ENCODE measurements around the gene RGMB. TPM values are rescaled to one million over a fixed set of nuclear protein-coding genes. Genes with fewer than 3 reads are reported as not detected.
"Not testable (repeated sequence)": the region's sequence is repeated elsewhere in the genome, so short reads cannot be mapped to it uniquely, and the experiment has no call there.

The RGMB gene
- polyA plus RNA-seq, 6 donors from 2014 or later: 3.8 to 8.6 (median 4.6) TPM

DNA sequence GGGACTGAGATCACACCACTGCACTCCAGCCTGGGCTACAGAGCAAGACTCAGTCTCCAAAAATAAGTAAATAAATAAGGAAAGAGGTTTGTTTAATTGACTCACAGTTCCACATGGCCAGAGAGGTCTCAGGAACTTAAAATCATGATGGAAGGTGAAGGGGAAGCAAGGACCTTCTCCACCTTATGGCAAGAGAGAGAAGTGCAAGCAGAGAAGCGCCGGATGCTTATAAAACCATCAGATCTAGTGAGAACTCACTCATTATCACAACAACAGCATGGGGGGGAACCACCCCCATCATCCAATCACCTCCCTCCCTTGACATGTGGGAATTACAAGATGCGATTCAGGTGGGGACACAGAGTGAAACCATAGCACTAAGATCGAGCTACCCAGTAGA is 22.8 kb upstream of the RGMB start:
- Mint-ChIP-seq H3K4me3 (no peak overlapping the region), H3K36me3 (peaks cover 0 to 8% of the 10 kb centered on the region in 2 donors), H3K9me3 (peaks cover 5 to 20% (median 8%) of the 10 kb centered on the region in 7 donors), H3K4me1 (no peaks in the 10 kb centered on the region), H3K27me3 (peaks cover 8 to 49% (median 43%) of the 10 kb centered on the region in 3 donors), H3K27ac (no peak overlapping the region)
- ATAC-seq (ENCODE audit: low read depth in 2 of 2): peak; percentile 28 to 33
- DNase-seq: no peak

DNA sequence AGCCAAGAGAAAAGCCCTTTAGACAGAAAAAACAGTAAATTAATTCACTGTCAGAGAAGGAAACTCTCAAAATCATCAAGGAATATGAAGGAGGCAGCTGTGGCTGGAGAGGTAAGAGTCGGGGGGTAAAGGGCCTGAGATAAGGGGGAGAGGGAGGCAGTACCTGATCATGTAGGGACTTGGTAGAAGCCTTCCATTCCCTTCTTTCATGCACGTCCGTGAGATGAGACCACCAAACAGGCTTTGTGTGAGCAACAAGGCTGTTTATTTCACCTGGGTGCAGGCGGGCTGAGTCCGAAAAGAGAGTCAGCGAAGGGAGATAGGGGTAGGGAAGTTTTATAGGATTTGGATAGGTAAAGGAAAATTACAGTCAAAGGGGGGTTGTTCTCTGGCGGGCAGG is 21.1 kb upstream of the RGMB start:
- DNase-seq; ATAC-seq (ENCODE audit: low read depth in 2 of 2); H3K36me3 Mint-ChIP-seq; H3K27ac Mint-ChIP-seq; H3K4me3 Mint-ChIP-seq; H3K4me1 Mint-ChIP-seq: not testable (repeated sequence)
- Mint-ChIP-seq H3K9me3 (peaks cover 4 to 18% (median 9%) of the 10 kb centered on the region in 7 donors), H3K27me3 (peaks cover 12 to 57% (median 40%) of the 10 kb centered on the region in 3 donors)

DNA sequence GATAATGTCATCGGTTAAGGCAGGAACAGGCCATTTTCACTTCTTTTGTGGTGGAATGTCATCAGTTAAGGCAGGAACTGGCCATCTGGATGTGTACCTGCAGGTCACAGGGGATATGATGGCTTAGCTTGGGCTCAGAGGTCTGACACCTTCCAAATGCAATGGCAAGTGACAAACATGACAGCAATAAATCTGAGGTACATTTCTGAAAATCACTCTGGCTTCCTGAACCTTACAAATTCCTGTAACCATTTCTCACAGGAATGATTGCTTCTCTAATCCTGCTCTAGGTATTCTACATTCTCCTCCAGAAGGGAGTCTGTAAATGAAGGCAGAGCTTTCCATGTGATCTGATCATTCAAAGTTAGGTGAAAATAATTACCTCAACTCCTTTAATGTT is 20.7 kb upstream of the RGMB start:
- not testable (repeated sequence) for H3K36me3 Mint-ChIP-seq; ATAC-seq (ENCODE audit: low read depth in 2 of 2); H3K4me3 Mint-ChIP-seq; H3K4me1 Mint-ChIP-seq; DNase-seq; H3K27ac Mint-ChIP-seq
- Mint-ChIP-seq H3K9me3 (peaks cover 5 to 18% (median 8%) of the 10 kb centered on the region in 7 donors), H3K27me3 (peaks cover 16 to 59% (median 45%) of the 10 kb centered on the region in 3 donors)

DNA sequence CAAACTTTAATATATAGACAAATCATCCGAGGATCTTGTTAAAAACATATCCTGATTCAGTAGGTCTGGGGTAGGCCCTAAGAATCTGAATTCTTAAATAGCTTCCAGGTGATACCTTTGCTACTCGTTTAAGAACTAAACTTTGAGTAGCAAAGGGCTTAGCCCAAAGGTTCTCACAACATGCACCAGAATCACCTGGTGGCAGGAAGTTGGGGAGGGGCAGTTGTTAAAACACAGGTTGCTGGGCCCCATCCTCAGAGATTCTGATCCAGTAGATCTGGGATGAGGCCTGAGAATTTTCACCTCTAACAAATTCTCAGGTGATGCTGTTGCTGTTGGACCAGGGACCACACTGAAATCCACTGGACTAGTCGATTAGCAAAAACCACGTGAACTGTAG is 20.0 kb upstream of the RGMB start:
- Mint-ChIP-seq H3K9me3 (peaks cover 3 to 12% (median 5%) of the 10 kb centered on the region in 7 donors), H3K4me1 (no peaks in the 10 kb centered on the region), H3K4me3 (no peak overlapping the region), H3K27ac (no peak overlapping the region), H3K36me3 (peaks cover 5 to 7% of the 10 kb centered on the region in 2 donors), H3K27me3 (peaks cover 19 to 56% (median 51%) of the 10 kb centered on the region in 3 donors)
- no peak for DNase-seq
- no peak for ATAC-seq (ENCODE audit: low read depth in 2 of 2)

DNA sequence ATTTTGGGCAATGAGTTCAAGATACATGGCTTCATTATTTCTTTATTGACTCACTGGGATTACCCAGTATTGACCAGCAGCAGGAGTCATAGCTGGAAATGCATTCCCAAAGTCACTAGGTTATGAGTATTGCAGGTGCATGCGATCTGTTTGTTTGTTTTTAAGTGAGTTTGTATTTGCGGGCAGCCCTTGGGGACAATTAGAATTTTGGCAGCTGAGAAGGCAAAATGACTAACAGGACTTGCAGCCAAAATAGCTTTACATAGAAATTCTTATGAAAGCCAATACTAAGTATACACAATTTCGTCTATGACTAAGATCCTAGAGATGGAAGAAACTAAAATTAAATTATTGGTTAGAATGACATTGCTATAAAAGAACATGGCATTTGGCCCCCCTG is 18.1 kb upstream of the RGMB start:
- H3K4me3 Mint-ChIP-seq: no peak overlapping the region
- peaks cover 5 to 7% of the 10 kb centered on the region in 2 donors for H3K36me3 Mint-ChIP-seq
- no peaks in the 10 kb centered on the region for H3K4me1 Mint-ChIP-seq
- no peak overlapping the region for H3K27ac Mint-ChIP-seq
- DNase-seq: no peak
- H3K27me3 Mint-ChIP-seq: peaks cover 25 to 57% (median 44%) of the 10 kb centered on the region in 3 donors
- no peak for ATAC-seq (ENCODE audit: low read depth in 2 of 2)
- H3K9me3 Mint-ChIP-seq: peaks cover 3 to 12% (median 5%) of the 10 kb centered on the region in 7 donors

DNA sequence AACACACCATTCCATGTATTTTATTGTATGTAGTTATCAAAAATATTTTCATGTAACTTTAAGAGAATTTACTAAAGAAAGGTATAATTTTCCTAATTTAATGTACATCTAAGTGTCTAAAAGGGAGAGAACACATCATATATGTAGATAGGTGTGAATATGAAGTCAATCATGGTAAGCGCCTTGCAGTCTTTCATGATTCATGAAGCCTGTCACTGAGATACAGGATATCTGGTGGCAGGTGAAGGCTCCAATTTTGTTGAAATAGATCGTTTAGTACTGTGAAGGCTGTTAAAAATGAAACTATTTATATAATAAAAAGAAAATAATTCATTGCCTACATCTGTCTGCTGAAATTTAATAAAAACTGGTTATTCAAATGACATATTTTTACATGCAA is 15.5 kb upstream of the RGMB start:
- H3K36me3 Mint-ChIP-seq: peaks cover 5 to 7% of the 10 kb centered on the region in 2 donors
- no peak overlapping the region for H3K4me3 Mint-ChIP-seq
- H3K9me3 Mint-ChIP-seq: peaks cover 4 to 12% (median 8%) of the 10 kb centered on the region in 7 donors
- no peak overlapping the region for H3K27ac Mint-ChIP-seq
- ATAC-seq (ENCODE audit: low read depth in 2 of 2): no peak
- no peaks in the 10 kb centered on the region for H3K4me1 Mint-ChIP-seq
- no peak for DNase-seq
- peaks cover 38 to 61% (median 47%) of the 10 kb centered on the region in 3 donors for H3K27me3 Mint-ChIP-seq

DNA sequence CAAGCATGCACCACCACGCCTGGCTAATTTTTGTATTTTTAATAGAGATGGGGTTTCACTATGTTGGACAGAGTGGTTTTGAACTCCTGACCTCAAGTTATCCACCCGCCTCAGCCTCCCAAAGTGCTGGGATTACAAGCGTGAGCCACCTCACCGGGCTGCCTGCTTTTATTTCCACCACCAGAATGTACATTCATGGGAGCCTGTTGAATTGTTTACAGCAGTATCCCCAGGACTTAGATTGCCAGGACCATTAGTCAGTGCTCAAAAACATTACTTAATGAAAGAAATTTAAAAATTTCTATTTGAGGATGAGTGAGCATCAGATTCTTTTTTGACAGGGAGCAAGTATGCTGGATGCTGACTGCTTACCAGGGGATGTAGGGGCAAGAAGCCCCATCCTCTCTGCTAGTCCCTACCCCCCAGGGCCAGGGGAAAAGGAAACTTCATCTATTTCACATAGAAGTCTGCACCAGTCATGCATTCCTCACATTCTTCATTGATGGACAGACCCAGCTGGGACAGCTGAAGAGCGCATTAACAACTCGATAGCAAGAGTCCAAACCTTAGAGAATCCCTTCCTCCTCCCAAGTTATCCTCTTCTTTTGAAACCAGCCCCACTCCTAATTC is 10.3 kb upstream of the RGMB start:
- DNase-seq (no peak), ATAC-seq (ENCODE audit: low read depth in 2 of 2) (no peak)
- no peak overlapping the region for H3K27ac Mint-ChIP-seq
- peaks cover 51 to 81% (median 62%) of the 10 kb centered on the region in 3 donors for H3K27me3 Mint-ChIP-seq
- H3K4me1 Mint-ChIP-seq: peaks cover 3 to 9% (median 3%) of the 10 kb centered on the region in 3 donors
- H3K4me3 Mint-ChIP-seq: no peak overlapping the region
- H3K36me3 Mint-ChIP-seq: no peaks in the 10 kb centered on the region
- H3K9me3 Mint-ChIP-seq: peaks cover 0 to 7% (median 0%) of the 10 kb centered on the region in 7 donors

DNA sequence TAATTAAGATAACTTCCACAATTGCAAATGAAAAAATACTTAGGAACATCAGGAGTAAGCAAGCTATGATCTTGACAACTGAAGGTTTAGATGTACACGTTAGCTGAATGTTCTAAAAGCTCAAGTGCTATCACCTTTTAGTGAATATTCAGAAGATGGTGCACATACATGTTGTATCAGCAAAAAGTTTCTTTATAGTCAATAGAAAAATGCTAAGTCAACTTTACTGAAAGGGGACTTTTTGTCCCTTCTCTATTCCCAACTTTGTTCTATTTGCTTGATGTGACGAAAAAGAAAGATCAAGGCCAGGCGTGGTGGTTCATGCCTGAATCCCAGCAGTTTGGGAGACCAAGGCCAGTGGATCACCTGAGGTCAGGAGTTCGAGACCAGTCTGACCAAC is 7.6 kb upstream of the RGMB start:
- Mint-ChIP-seq H3K4me3 (no peak overlapping the region), H3K27ac (no peak overlapping the region), H3K36me3 (no peaks in the 10 kb centered on the region), H3K27me3 (peaks cover 52 to 79% (median 61%) of the 10 kb centered on the region in 3 donors), H3K9me3 (peaks cover 0 to 7% (median 0%) of the 10 kb centered on the region in 7 donors), H3K4me1 (peaks cover 20 to 30% (median 20%) of the 10 kb centered on the region in 3 donors)
- no peak for ATAC-seq (ENCODE audit: low read depth in 2 of 2)
- DNase-seq: no peak

DNA sequence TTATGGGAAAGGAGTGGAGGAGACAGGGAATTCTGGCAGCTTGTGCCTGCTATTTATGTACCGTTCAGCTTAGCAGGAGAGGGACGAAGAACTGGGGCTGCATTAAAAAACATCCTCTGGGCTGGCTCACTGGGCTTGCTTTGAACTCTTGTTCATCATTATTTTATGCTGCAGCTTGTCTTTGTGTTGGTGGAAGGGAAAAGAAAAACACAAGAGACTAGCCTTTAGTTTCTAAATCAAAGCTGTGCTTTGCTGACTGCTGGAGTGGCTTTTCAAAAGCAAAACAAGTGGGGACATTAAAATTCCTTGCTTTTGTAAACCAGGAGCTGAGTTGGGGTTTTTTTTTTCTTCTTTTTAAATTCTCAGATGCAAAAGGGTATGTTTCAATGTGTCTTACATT is 5.9 kb upstream of the RGMB start:
- no peak for ATAC-seq (ENCODE audit: low read depth in 2 of 2)
- Mint-ChIP-seq H3K27ac (no peak overlapping the region), H3K9me3 (peaks cover 0 to under 1% (median 0%) of the 10 kb centered on the region in 7 donors), H3K4me3 (peak overlapping the region in 6 of 8 donors; percentile 18 to 97 (median 70)), H3K27me3 (peaks cover 39 to 62% (median 43%) of the 10 kb centered on the region in 3 donors), H3K4me1 (peaks cover 34 to 45% (median 37%) of the 10 kb centered on the region in 3 donors), H3K36me3 (no peaks in the 10 kb centered on the region)
- DNase-seq: no peak

DNA sequence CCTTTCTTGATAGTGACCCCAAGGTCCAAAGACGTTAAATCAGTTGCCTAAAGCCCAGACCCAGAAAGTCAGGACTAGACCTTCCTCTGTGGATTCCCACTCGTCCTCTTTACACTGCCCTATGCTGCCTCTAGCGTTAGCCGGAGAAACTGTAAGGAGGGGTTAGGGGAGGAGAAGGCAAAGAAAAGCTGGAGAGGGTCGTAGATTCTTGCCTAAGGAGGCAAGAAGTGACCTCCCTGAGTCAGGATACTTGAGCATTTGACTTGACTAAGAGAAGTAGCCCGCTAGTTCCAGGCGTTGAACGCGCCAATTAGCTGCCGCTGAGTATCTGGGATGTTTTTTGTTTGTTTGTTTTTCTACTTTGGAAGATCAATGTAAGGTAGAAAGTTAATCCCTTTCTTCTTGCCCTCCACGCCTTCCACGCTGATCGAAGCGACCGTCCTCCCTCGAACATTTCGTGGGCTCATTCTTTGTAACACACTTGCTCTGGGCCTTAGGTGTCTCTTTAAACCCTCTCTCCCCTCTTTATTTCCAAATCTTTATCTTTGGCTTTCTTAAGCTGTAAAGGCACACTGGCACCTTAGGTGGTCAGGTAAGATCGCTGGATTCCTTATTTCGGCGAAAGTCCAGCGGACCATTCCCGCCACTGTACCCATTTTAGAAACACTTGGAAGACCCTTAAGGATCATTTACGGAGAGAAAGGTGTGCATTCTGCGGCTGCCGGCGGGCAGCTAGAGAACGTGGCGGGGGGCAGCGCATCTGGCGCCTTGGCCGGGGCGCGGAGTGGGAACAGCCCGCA is 5.1 kb upstream of the RGMB start:
- no peaks in the 10 kb centered on the region for H3K36me3 Mint-ChIP-seq
- peak; percentile 39 for DNase-seq
- H3K27me3 Mint-ChIP-seq: peaks cover 35 to 56% (median 36%) of the 10 kb centered on the region in 3 donors
- H3K9me3 Mint-ChIP-seq: no peaks in the 10 kb centered on the region
- H3K4me3 Mint-ChIP-seq: peak overlapping the region; percentile 88 to 99 (median 96)
- peaks cover 42 to 52% (median 44%) of the 10 kb centered on the region in 3 donors for H3K4me1 Mint-ChIP-seq
- H3K27ac Mint-ChIP-seq: peak overlapping the region in 2 of 6 donors; percentile 15 to 81
- ATAC-seq (ENCODE audit: low read depth in 2 of 2): no peak

DNA sequence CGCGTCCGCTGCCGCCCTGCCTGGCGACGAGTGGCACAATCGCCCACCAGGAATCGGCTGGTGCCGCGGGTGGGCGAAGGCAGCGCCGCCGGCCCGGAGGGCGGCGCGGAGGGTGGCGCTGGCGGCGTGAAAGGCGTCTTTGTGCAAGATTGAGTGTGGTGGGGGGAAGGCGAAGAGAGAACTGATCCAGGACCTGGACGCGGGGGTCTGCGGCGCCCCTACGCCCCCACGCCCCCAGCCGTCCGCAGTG is 4.6 kb upstream of the RGMB start:
- H3K4me3 Mint-ChIP-seq: peak overlapping the region; percentile 88 to 99 (median 96)
- DNase-seq (peak; percentile 37), ATAC-seq (ENCODE audit: low read depth in 2 of 2) (no peak)
- peaks cover 42 to 53% (median 45%) of the 10 kb centered on the region in 3 donors for H3K4me1 Mint-ChIP-seq
- peaks cover 31 to 51% (median 32%) of the 10 kb centered on the region in 3 donors for H3K27me3 Mint-ChIP-seq
- H3K36me3 Mint-ChIP-seq: no peaks in the 10 kb centered on the region
- no peak overlapping the region for H3K27ac Mint-ChIP-seq
- no peaks in the 10 kb centered on the region for H3K9me3 Mint-ChIP-seq

DNA sequence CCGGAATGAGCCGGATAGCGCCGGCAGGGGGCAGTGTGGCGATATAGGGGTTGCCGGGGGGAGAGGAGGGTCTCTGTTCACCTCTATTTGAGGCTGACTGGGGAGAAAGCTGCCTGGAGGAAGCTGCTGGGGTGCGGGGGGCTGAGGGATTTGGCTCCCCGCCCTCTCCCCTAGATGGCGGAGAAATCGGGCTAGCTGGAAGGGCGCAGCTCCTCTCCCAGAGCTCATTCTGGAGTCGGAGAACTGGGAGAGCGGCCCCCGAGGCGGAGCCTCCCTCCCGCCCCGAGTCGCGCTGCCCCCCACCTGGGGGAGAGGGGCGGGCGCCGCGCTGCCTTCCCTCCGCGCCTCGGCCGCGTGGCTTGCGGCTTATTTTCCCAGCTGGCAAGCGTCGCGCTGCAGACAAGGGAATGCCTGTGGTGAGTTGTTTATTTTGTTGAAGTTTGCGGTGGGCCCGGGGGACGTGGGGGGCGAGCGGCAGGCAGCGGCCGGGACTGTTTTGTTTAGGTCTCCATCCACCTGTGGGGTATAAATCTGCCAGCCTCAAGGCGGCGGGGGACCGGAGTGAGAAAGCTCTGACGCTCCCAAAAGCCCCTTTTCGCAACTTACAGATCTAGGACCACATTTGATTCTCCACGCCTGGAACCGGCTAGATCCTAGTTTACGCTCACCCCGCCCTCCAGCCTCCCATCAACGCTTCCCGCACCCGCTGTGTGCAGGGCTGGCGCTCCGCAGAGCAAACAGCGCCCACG is 4.1 kb upstream of the RGMB start:
- Mint-ChIP-seq H3K4me1 (peaks cover 43 to 55% (median 46%) of the 10 kb centered on the region in 3 donors), H3K27ac (peak overlapping the region; percentile 21 to 92 (median 74)), H3K36me3 (no peaks in the 10 kb centered on the region), H3K9me3 (no peaks in the 10 kb centered on the region), H3K27me3 (peaks cover 26 to 46% (median 28%) of the 10 kb centered on the region in 3 donors), H3K4me3 (peak overlapping the region; percentile 94 to 99 (median 96))
- DNase-seq (peak; percentile 24), ATAC-seq (ENCODE audit: low read depth in 2 of 2) (peak in 1 of 2 donors; percentile 4)

DNA sequence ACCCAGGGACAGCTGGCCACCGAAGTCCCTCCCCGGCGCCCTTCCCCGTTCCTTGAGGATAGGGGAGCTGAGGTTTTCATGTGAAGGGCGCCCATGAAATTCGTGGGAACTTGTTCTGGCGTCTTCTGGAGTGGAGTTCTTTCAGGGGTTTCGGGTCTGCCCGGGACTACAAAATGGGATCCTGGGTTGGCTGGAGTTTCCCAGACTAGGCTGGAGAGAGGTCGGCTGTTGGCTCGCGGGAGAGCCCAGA is 3.6 kb upstream of the RGMB start:
- peak overlapping the region in 4 of 6 donors; percentile 51 to 92 (median 70) for H3K27ac Mint-ChIP-seq
- H3K4me3 Mint-ChIP-seq: peak overlapping the region; percentile 94 to 99 (median 96)
- H3K27me3 Mint-ChIP-seq: peaks cover 21 to 41% (median 23%) of the 10 kb centered on the region in 3 donors
- no peaks in the 10 kb centered on the region for H3K9me3 Mint-ChIP-seq
- H3K36me3 Mint-ChIP-seq: no peaks in the 10 kb centered on the region
- H3K4me1 Mint-ChIP-seq: peaks cover 48 to 60% (median 51%) of the 10 kb centered on the region in 3 donors
- ATAC-seq (ENCODE audit: low read depth in 2 of 2): no peak
- no peak for DNase-seq

Data from naive B cell (primary cell).